ENCODE measurements around the gene LMO7. TPM values are rescaled to one million over a fixed set of nuclear protein-coding genes. Genes with fewer than 3 reads are reported as not detected.

LMO7 gene
- total RNA-seq, 1 experiment from 2014 or later = 11.8 TPM

DNA sequence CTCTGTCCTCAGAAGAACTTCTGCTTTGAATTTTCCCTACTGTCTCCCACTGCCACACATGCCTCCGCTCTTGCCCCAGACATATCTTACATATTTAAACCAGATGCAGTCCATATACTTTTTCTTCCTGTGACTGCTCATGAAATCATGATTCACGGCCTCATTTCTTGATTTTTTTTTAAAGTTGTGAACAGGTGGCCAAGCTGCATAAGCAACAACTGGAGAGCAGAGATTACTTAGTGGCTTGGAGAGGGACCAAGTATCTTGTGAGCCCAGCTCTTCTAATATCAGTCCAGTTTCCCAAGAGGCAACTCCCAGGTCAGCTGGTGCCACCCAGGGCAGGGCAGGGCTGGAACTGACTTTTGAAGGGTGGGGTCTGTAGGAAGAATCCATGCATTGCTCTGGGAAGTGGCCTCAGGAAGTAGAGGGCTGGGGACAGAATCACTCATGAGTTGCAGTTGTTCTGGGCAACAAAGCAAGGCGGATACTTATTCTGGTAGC is 152.4 kb downstream of the LMO7 start:
- no TSS peak for BruUV-seq (replicated peaks)
- H3K27ac ChIP-seq (ENCODE audit: low read length) = no peak overlapping the region

DNA sequence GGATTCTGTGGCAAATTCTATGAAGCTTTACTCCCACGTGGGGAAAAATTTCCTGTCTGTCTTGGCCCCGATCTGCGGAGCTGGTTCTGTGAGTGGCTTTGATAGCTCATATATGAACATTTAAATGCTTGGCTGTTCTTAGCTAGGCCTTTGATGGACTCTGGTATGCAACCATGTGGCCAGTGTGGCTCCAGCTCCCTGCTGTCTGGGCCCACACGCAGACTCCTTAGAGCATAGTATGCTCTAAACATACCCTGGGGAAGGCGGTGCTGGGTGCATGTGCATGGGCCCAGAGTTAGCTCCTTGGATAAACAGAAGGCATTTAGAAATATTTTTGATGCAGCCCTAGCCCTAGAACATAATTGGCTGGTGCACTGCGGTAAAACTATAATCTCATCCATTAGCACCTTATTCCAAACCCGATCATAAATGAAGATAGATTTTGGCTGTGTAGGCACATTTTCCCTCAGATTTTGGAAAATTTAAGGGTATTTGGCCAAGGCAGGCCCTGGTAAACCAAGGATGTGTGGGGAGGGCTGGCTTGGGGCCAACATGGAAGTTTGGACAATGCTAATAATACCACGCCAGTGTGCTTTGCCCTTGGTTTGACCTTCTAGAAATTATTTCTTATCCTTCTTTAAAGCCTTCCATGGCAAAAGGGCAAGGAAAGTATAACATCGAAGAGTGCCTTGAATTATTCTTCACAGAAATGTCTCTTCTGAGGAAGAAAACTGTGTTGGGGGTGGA is 153.5 kb downstream of the LMO7 start:
- intact Hi-C loops (cut with micrococcal nuclease; ENCODE audit: unreplicated experiment) = no loop called here
- DNase-seq (ENCODE audit: low read depth, low spot score) (no peak), ATAC-seq (no peak)
- Histone ChIP-seq H3K4me1 (ENCODE audit: control insufficient read depth, insufficient read depth, low read length) (no peaks in the 10 kb centered on the region), H3K4me3 (ENCODE audit: low read depth in 2 of 2, low read length in 2 of 2) (no peak overlapping the region), H3K36me3 (ENCODE audit: control insufficient read depth, insufficient read depth, low read length) (no peaks in the 10 kb centered on the region), H3K27ac (ENCODE audit: low read length) (no peak overlapping the region), H3K9me3 (ENCODE audit: control insufficient read depth, insufficient read depth, low read depth, low read length) (no peaks in the 10 kb centered on the region), H3K27me3 (ENCODE audit: control insufficient read depth, insufficient read depth, low read length) (no peaks in the 10 kb centered on the region)
- TF ChIP-seq POLR2AphosphoS5 (IDR thresholded peaks at IDR 0.05; ENCODE audit: low read depth, low read length) (no peak), TCF7L2 (IDR thresholded peaks at IDR 0.05; ENCODE audit: low read depth, low read length) (no peak), SIN3A (IDR thresholded peaks at IDR 0.05; ENCODE audit: borderline replicate concordance, insufficient read depth, low read depth, low read length) (no peak)
- TF ChIP-seq, protein P1, sequence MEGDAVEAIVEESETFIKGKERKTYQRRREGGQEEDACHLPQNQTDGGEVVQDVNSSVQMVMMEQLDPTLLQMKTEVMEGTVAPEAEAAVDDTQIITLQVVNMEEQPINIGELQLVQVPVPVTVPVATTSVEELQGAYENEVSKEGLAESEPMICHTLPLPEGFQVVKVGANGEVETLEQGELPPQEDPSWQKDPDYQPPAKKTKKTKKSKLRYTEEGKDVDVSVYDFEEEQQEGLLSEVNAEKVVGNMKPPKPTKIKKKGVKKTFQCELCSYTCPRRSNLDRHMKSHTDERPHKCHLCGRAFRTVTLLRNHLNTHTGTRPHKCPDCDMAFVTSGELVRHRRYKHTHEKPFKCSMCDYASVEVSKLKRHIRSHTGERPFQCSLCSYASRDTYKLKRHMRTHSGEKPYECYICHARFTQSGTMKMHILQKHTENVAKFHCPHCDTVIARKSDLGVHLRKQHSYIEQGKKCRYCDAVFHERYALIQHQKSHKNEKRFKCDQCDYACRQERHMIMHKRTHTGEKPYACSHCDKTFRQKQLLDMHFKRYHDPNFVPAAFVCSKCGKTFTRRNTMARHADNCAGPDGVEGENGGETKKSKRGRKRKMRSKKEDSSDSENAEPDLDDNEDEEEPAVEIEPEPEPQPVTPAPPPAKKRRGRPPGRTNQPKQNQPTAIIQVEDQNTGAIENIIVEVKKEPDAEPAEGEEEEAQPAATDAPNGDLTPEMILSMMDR (IDR thresholded peaks at IDR 0.05) = no peak
- TF ChIP-seq, protein P2, sequence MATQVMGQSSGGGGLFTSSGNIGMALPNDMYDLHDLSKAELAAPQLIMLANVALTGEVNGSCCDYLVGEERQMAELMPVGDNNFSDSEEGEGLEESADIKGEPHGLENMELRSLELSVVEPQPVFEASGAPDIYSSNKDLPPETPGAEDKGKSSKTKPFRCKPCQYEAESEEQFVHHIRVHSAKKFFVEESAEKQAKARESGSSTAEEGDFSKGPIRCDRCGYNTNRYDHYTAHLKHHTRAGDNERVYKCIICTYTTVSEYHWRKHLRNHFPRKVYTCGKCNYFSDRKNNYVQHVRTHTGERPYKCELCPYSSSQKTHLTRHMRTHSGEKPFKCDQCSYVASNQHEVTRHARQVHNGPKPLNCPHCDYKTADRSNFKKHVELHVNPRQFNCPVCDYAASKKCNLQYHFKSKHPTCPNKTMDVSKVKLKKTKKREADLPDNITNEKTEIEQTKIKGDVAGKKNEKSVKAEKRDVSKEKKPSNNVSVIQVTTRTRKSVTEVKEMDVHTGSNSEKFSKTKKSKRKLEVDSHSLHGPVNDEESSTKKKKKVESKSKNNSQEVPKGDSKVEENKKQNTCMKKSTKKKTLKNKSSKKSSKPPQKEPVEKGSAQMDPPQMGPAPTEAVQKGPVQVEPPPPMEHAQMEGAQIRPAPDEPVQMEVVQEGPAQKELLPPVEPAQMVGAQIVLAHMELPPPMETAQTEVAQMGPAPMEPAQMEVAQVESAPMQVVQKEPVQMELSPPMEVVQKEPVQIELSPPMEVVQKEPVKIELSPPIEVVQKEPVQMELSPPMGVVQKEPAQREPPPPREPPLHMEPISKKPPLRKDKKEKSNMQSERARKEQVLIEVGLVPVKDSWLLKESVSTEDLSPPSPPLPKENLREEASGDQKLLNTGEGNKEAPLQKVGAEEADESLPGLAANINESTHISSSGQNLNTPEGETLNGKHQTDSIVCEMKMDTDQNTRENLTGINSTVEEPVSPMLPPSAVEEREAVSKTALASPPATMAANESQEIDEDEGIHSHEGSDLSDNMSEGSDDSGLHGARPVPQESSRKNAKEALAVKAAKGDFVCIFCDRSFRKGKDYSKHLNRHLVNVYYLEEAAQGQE (IDR thresholded peaks at IDR 0.05; ENCODE audit: insufficient read depth in 1 of 2, low read depth in 2 of 2, low read length in 1 of 2) = no peak
- ChIA-PET POLR2A (no interaction called here), CTCF (no interaction called here)
- in situ Hi-C loops (cut with HindIII; ENCODE audit: low pct_unique_long_range_greater_than_20kb, low sequenced_read_pairs) = no loop called here
- no TSS peak for BruUV-seq (replicated peaks)

More for the DNA sequence above, 152.4 kb downstream of the LMO7 start:
- TF ChIP-seq POLR2AphosphoS5 (IDR thresholded peaks at IDR 0.05; ENCODE audit: low read depth, low read length) (no peak), SIN3A (IDR thresholded peaks at IDR 0.05; ENCODE audit: borderline replicate concordance, insufficient read depth, low read depth, low read length) (no peak), TCF7L2 (IDR thresholded peaks at IDR 0.05; ENCODE audit: low read depth, low read length) (no peak)
- TF ChIP-seq, protein P1 (IDR thresholded peaks at IDR 0.05) = no peak
- TF ChIP-seq, protein P2 (IDR thresholded peaks at IDR 0.05; ENCODE audit: insufficient read depth in 1 of 2, low read depth in 2 of 2, low read length in 1 of 2) = no peak
- H3K4me3 ChIP-seq (ENCODE audit: low read depth in 2 of 2, low read length in 2 of 2) = no peak overlapping the region
- ATAC-seq (no peak), DNase-seq (ENCODE audit: low read depth, low spot score) (no peak)
- ChIA-PET POLR2A (no interaction called here), CTCF (no interaction called here)
- H3K36me3 ChIP-seq (ENCODE audit: control insufficient read depth, insufficient read depth, low read length) = no peaks in the 10 kb centered on the region
- H3K27me3 ChIP-seq (ENCODE audit: control insufficient read depth, insufficient read depth, low read length) = no peaks in the 10 kb centered on the region
- no peaks in the 10 kb centered on the region for H3K4me1 ChIP-seq (ENCODE audit: control insufficient read depth, insufficient read depth, low read length)
- intact Hi-C loops (cut with micrococcal nuclease; ENCODE audit: unreplicated experiment) (no loop called here), in situ Hi-C loops (cut with HindIII; ENCODE audit: low pct_unique_long_range_greater_than_20kb, low sequenced_read_pairs) (no loop called here)
- no peaks in the 10 kb centered on the region for H3K9me3 ChIP-seq (ENCODE audit: control insufficient read depth, insufficient read depth, low read depth, low read length)

Measured in Panc1 (cell line).